GM12864 (cell line): ENCODE data around the gene ABCA13.

Source experiments
- DNase-seq: peaks from one replicate; pipeline ENCODE4 v3.0.0-alpha.2; 2011; ENCODE audit warnings: low read depth
- H3K4me3 ChIP-seq: 2 replicates; pipeline ENCODE4 v1.5.1; 2011; ENCODE audit warnings: mild to moderate bottlenecking, low read depth, low read length, control low read depth
- CTCF ChIP-seq: IDR thresholded peaks from 2 replicates; pipeline ENCODE4 v1.5.1; 2011; ENCODE audit warnings: low read depth, mild to moderate bottlenecking, moderate library complexity, low read length, control low read depth, inconsistent platforms; ENCODE audit errors: missing control alignments

ABCA13 gene

GRCh38 chr7:48295296-48295971, 124.2 kb downstream of the ABCA13 start:
- no peak for DNase-seq
- TF ChIP-seq CTCF: no peak
- H3K4me3 ChIP-seq: no peak overlapping the region

- TF ChIP-seq CTCF: no peak
- H3K4me3 ChIP-seq: no peak overlapping the region
- DNase-seq: no peak
Measured at GRCh38 chr7:48296966-48297365, 125.7 kb downstream of the ABCA13 start.

GRCh38 chr7:48298779-48299178, 127.5 kb downstream of the ABCA13 start:
- DNase-seq: peak; percentile 8
- no peak for TF ChIP-seq CTCF
- H3K4me3 ChIP-seq: no peak overlapping the region

GRCh38 chr7:48299580-48300169, 128.4 kb downstream of the ABCA13 start:
- DNase-seq: peak; percentile 21
- TF ChIP-seq CTCF: peak; percentile 72
- no peak overlapping the region for H3K4me3 ChIP-seq

GRCh38 chr7:48300301-48300700, 129.0 kb downstream of the ABCA13 start:
- no peak for DNase-seq
- no peak overlapping the region for H3K4me3 ChIP-seq
- TF ChIP-seq CTCF: no peak

- H3K4me3 ChIP-seq: no peak overlapping the region
- no peak for TF ChIP-seq CTCF
- no peak for DNase-seq
Measured at GRCh38 chr7:48301201-48301600, 129.9 kb downstream of the ABCA13 start.

- DNase-seq: no peak
- no peak for TF ChIP-seq CTCF
- no peak overlapping the region for H3K4me3 ChIP-seq
Measured at GRCh38 chr7:48304641-48305040, 133.4 kb downstream of the ABCA13 start.
